ENCODE measurements around the gene ZNF436.

The ZNF436 gene

GRCh38 chr1:23400324-23401114 is 30.9 kb upstream of the ZNF436 start:
- H3K4me3 ChIP-seq (ENCODE audit: low read depth, low read length) = no peak overlapping the region
- DNase-seq (ENCODE audit: low read depth) = no peak
- TF ChIP-seq, protein P1, sequence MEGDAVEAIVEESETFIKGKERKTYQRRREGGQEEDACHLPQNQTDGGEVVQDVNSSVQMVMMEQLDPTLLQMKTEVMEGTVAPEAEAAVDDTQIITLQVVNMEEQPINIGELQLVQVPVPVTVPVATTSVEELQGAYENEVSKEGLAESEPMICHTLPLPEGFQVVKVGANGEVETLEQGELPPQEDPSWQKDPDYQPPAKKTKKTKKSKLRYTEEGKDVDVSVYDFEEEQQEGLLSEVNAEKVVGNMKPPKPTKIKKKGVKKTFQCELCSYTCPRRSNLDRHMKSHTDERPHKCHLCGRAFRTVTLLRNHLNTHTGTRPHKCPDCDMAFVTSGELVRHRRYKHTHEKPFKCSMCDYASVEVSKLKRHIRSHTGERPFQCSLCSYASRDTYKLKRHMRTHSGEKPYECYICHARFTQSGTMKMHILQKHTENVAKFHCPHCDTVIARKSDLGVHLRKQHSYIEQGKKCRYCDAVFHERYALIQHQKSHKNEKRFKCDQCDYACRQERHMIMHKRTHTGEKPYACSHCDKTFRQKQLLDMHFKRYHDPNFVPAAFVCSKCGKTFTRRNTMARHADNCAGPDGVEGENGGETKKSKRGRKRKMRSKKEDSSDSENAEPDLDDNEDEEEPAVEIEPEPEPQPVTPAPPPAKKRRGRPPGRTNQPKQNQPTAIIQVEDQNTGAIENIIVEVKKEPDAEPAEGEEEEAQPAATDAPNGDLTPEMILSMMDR (IDR thresholded peaks at IDR 0.05; ENCODE audit: insufficient read depth, low read depth, low read length, missing control alignments) = no peak

DNA sequence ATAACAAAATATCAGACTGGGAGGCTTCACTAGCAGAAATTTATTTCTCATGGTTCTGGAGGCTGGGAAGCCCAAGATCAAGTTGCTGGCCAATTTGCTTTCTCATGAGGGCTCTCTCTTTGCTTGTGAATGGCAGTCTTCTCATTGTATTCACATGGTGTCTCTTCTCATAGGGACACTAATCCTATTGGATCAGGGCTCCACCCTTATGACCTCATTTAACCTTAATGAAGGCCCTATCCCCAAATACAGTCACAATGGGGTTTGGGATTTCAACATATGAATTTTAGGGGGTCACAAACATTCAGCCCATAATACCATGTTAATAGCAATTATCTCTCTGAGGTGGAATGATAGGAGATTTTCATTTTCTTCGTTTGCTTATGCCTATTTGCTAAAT is 29.6 kb upstream of the ZNF436 start:
- H3K4me3 ChIP-seq (ENCODE audit: low read depth, low read length) = no peak overlapping the region
- TF ChIP-seq, protein P1 (IDR thresholded peaks at IDR 0.05; ENCODE audit: insufficient read depth, low read depth, low read length, missing control alignments) = no peak
- no peak for DNase-seq (ENCODE audit: low read depth)

GRCh38 chr1:23397908-23398307 is 28.3 kb upstream of the ZNF436 start:
- TF ChIP-seq, protein P1 (IDR thresholded peaks at IDR 0.05; ENCODE audit: insufficient read depth, low read depth, low read length, missing control alignments) = no peak

GRCh38 chr1:23396380-23396779 is 26.7 kb upstream of the ZNF436 start:
- H3K4me3 ChIP-seq (ENCODE audit: low read depth, low read length) = no peak overlapping the region
- TF ChIP-seq, protein P1 (IDR thresholded peaks at IDR 0.05; ENCODE audit: insufficient read depth, low read depth, low read length, missing control alignments) = no peak
- no peak for DNase-seq (ENCODE audit: low read depth)

More at GRCh38 chr1:23397908-23398307, 28.3 kb upstream of the ZNF436 start:
- no peak overlapping the region for H3K4me3 ChIP-seq (ENCODE audit: low read depth, low read length)
- DNase-seq (ENCODE audit: low read depth) = no peak

DNA sequence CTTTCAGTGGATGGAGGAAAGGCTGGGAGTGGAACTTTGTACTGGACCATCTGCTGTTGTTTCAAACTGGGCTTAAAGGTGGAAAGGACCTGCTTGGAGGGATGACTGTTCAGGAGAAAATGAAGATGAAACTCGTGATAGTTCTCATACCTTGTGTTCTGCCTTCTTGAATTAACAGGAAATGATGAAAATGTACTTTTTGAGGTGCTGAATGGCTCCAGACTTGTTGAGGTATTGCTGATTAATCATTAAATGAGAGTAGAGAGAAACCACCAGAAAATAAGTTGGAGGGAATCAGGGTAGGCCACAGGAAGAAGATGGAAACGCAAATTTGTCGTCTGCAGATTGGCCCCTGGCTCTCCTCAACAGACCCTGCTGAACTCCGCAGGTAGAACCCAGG is 26.2 kb upstream of the ZNF436 start:
- no peak overlapping the region for H3K4me3 ChIP-seq (ENCODE audit: low read depth, low read length)
- no peak for DNase-seq (ENCODE audit: low read depth)
- TF ChIP-seq, protein P1 (IDR thresholded peaks at IDR 0.05; ENCODE audit: insufficient read depth, low read depth, low read length, missing control alignments) = no peak

- no peak for DNase-seq (ENCODE audit: low read depth)
- TF ChIP-seq, protein P1 (IDR thresholded peaks at IDR 0.05; ENCODE audit: insufficient read depth, low read depth, low read length, missing control alignments) = no peak
- H3K4me3 ChIP-seq (ENCODE audit: low read depth, low read length) = no peak overlapping the region
Observed at GRCh38 chr1:23395154-23395724, 25.6 kb upstream of the ZNF436 start.

Data from GM12865 (cell line).